WTC11 (cell line): Measurements from ENCODE around the gene TGM2. TPM values are rescaled to one million over a fixed set of nuclear protein-coding genes. Genes with fewer than 3 reads are reported as not detected.
A peak's percentile ranks its signal among the peaks of the same experiment; 100 is the strongest.

Experiments used
- ATAC-seq: fragments of 200-7000 bp; cut with Tn5 transposase; 2 replicates; pipeline ENCODE4 v1.10.0; 2021; ENCODE audit warnings: mild to moderate bottlenecking, moderate library complexity
- CTCF ChIA-PET: fragments of 300-600 bp; sonication (Branson Sonifier 250); formaldehyde crosslinking; loops from one replicate; lab custom pipeline; 2021; ENCODE audit warnings: antibody characterized with exemption; lab: Charles Lee
- POLR2A ChIA-PET: fragments of 350-600 bp; sonication (Branson Sonifier 250); formaldehyde crosslinking; loops from one replicate; lab custom pipeline; 2021; ENCODE audit warnings: antibody characterized with exemption; lab: Charles Lee
- DNase-seq: peaks from one replicate; pipeline ENCODE4 v3.0.0; 2021; ENCODE audit warnings: low spot score
- H3K27ac Mint-ChIP-seq: 2 replicates; pipeline ENCODE4 v1.8.0; 2021; ENCODE audit warnings: mixed read lengths
- H3K27me3 Mint-ChIP-seq: 2 replicates; pipeline ENCODE4 v1.8.0; 2021; ENCODE audit warnings: low read depth, mild to moderate bottlenecking, moderate library complexity, mixed read lengths
- H3K36me3 Mint-ChIP-seq: 2 replicates; pipeline ENCODE4 v1.8.0; 2021; ENCODE audit warnings: mixed read lengths
- H3K4me1 Mint-ChIP-seq: 2 replicates; pipeline ENCODE4 v1.8.0; 2022; ENCODE audit warnings: mixed read lengths
- H3K4me3 Mint-ChIP-seq: 2 replicates; pipeline ENCODE4 v1.8.0; 2021; ENCODE audit warnings: mild to moderate bottlenecking, moderate library complexity, mixed read lengths
- H3K9me3 Mint-ChIP-seq: 2 replicates; pipeline ENCODE4 v1.8.0; 2021; ENCODE audit warnings: mixed read lengths
- ELF4 ChIP-seq: sonication (generic); formaldehyde crosslinking; IDR thresholded peaks from 2 replicates; pipeline ENCODE4 v1.8.1; 2022; ENCODE audit warnings: low read depth, mild to moderate bottlenecking, moderate library complexity, missing genetic modification reagents
- FOXP1 ChIP-seq: sonication (generic); formaldehyde crosslinking; IDR thresholded peaks from 2 replicates; pipeline ENCODE4 v1.8.0; 2022; ENCODE audit warnings: missing genetic modification reagents, mild to moderate bottlenecking, moderate library complexity, borderline replicate concordance
- HMGA2 ChIP-seq: fragments of 250-450 bp; sonication (Bioruptor Pico); IDR thresholded peaks from 2 replicates; pipeline ENCODE4 v1.4.0; 2021; ENCODE audit warnings: mild to moderate bottlenecking, moderate library complexity
- JAZF1 ChIP-seq: fragments of 250-450 bp; sonication (Bioruptor Pico); IDR thresholded peaks from 2 replicates; pipeline ENCODE4 v1.9.0; 2021; ENCODE audit warnings: moderate library complexity, mild to moderate bottlenecking, inconsistent platforms
- MXD4 ChIP-seq: fragments of 250-450 bp; sonication (Bioruptor Pico); IDR thresholded peaks from 2 replicates; pipeline ENCODE4 v1.8.0; 2021; ENCODE audit warnings: mild to moderate bottlenecking, moderate library complexity, borderline replicate concordance
- MYBL2 ChIP-seq: sonication (generic); formaldehyde crosslinking; IDR thresholded peaks from 2 replicates; pipeline ENCODE4 v1.8.1; 2023; ENCODE audit warnings: mild to moderate bottlenecking, moderate library complexity, missing genetic modification reagents
- NFATC4 ChIP-seq: fragments of 250-450 bp; sonication (Bioruptor Pico); IDR thresholded peaks from 2 replicates; pipeline ENCODE4 v1.9.0; 2021; ENCODE audit warnings: mild to moderate bottlenecking
- NR1H2 ChIP-seq: sonication (generic); formaldehyde crosslinking; IDR thresholded peaks from 2 replicates; pipeline ENCODE4 v1.9.0; 2021; ENCODE audit warnings: mild to moderate bottlenecking, moderate library complexity, missing genetic modification reagents
- PRRX2 ChIP-seq: fragments of 250-450 bp; sonication (Bioruptor Pico); IDR thresholded peaks from 2 replicates; pipeline ENCODE4 v1.8.0; 2021; ENCODE audit warnings: mild to moderate bottlenecking
- SMAD3 ChIP-seq: sonication (generic); formaldehyde crosslinking; IDR thresholded peaks from 2 replicates; pipeline ENCODE4 v1.8.0; 2022; ENCODE audit warnings: missing genetic modification reagents, mild to moderate bottlenecking, borderline replicate concordance
- SMAD4 ChIP-seq: sonication (generic); formaldehyde crosslinking; IDR thresholded peaks from 2 replicates; pipeline ENCODE4 v1.8.0; 2022; ENCODE audit warnings: mild to moderate bottlenecking, missing genetic modification reagents
- SOX15 ChIP-seq: fragments of 250-450 bp; sonication (Bioruptor Pico); IDR thresholded peaks from 2 replicates; pipeline ENCODE4 v1.9.0; 2021; ENCODE audit warnings: mild to moderate bottlenecking
- total RNA-seq: library from RNA; stranded (reverse); gene quantifications from 3 replicates; pipeline ENCODE4 v1.2.3, GENCODE V29; 2021
- TF ChIP-seq, protein P1 (sequence below): sonication (generic); formaldehyde crosslinking; IDR thresholded peaks from 2 replicates; pipeline ENCODE4 v1.8.1; 2022; ENCODE audit warnings: low read depth, missing genetic modification reagents, borderline replicate concordance
- TF ChIP-seq, protein P2 (sequence below): sonication (generic); formaldehyde crosslinking; IDR thresholded peaks from 2 replicates; pipeline ENCODE4 v1.8.0; 2023; ENCODE audit warnings: mild to moderate bottlenecking, missing genetic modification reagents
- TF ChIP-seq, protein P3 (sequence below): sonication (generic); formaldehyde crosslinking; conservative IDR thresholded peaks from 2 replicates; pipeline ENCODE4 v1.8.1; 2023; ENCODE audit warnings: mild to moderate bottlenecking, low read depth, missing genetic modification reagents, moderate library complexity
- TF ChIP-seq, protein P4 (sequence below): sonication (generic); formaldehyde crosslinking; IDR thresholded peaks from 2 replicates; pipeline ENCODE4 v1.8.0; 2022; ENCODE audit warnings: mild to moderate bottlenecking, missing genetic modification reagents
- TF ChIP-seq, protein P5 (sequence below): fragments of 250-450 bp; sonication (Bioruptor Pico); IDR thresholded peaks from 2 replicates; pipeline ENCODE4 v1.9.0; 2021; ENCODE audit warnings: mild to moderate bottlenecking
- TF ChIP-seq, protein P6 (sequence below): sonication (generic); formaldehyde crosslinking; IDR thresholded peaks from 2 replicates; pipeline ENCODE4 v1.8.1; 2023; ENCODE audit warnings: mild to moderate bottlenecking, missing genetic modification reagents, moderate library complexity

TGM2 gene
- total RNA-seq, 1 experiment from 2014 or later: 1.5 TPM

DNA sequence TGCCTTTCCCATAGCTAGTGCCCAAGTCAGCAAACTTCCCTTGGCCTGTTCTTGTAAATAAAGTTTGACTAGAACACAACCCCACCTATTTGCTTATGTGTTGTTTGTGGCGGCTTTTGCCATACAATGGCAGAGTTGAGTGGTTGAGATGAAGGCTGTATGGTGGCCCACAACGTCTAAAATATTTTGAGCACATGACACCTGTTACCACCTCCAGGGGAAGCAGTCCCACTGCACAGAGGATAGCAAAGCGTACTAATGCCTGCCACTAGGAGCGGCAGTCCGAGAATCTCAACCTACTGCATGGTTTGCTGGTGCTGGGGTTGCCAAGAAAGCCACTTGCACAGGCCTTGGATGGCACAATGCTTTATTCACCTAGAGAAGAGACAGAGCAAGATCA, 58.6 kb downstream of the TGM2 start:
- Mint-ChIP-seq H3K9me3 (peaks cover 4% of the 10 kb centered on the region; the same call in 1 of the 2 replicates), H3K4me1 (no peaks in the 10 kb centered on the region), H3K27me3 (no peaks in the 10 kb centered on the region), H3K27ac (0 out of 2 replicates have a peak overlapping the region, but pooled peaks have one; percentile 12), H3K36me3 (no peaks in the 10 kb centered on the region), H3K4me3 (no peak overlapping the region)
- ChIA-PET POLR2A (no interaction called here), CTCF (interaction anchor here (0.5 to 1.3 kb wide), 2 partner anchors 104 to 114 kb away, joined by 3 to 4 read pairs; no protein-coding TSS in a partner anchor)
- TF ChIP-seq NFATC4: no peak
- TF ChIP-seq MXD4 (CRISPR knock-in tag): no peak
- TF ChIP-seq JAZF1 (CRISPR knock-in tag): no peak
- TF ChIP-seq, protein P1, sequence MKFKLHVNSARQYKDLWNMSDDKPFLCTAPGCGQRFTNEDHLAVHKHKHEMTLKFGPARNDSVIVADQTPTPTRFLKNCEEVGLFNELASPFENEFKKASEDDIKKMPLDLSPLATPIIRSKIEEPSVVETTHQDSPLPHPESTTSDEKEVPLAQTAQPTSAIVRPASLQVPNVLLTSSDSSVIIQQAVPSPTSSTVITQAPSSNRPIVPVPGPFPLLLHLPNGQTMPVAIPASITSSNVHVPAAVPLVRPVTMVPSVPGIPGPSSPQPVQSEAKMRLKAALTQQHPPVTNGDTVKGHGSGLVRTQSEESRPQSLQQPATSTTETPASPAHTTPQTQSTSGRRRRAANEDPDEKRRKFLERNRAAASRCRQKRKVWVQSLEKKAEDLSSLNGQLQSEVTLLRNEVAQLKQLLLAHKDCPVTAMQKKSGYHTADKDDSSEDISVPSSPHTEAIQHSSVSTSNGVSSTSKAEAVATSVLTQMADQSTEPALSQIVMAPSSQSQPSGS: no peak
- no peak for TF ChIP-seq SOX15 (CRISPR knock-in tag)
- no peak for TF ChIP-seq HMGA2 (CRISPR knock-in tag)
- TF ChIP-seq PRRX2 (CRISPR knock-in tag): no peak
- no peak for TF ChIP-seq NR1H2 (CRISPR knock-in tag)
- TF ChIP-seq FOXP1 (CRISPR knock-in tag): no peak
- TF ChIP-seq, protein P2, sequence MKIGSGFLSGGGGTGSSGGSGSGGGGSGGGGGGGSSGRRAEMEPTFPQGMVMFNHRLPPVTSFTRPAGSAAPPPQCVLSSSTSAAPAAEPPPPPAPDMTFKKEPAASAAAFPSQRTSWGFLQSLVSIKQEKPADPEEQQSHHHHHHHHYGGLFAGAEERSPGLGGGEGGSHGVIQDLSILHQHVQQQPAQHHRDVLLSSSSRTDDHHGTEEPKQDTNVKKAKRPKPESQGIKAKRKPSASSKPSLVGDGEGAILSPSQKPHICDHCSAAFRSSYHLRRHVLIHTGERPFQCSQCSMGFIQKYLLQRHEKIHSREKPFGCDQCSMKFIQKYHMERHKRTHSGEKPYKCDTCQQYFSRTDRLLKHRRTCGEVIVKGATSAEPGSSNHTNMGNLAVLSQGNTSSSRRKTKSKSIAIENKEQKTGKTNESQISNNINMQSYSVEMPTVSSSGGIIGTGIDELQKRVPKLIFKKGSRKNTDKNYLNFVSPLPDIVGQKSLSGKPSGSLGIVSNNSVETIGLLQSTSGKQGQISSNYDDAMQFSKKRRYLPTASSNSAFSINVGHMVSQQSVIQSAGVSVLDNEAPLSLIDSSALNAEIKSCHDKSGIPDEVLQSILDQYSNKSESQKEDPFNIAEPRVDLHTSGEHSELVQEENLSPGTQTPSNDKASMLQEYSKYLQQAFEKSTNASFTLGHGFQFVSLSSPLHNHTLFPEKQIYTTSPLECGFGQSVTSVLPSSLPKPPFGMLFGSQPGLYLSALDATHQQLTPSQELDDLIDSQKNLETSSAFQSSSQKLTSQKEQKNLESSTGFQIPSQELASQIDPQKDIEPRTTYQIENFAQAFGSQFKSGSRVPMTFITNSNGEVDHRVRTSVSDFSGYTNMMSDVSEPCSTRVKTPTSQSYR (CRISPR knock-in tag): no peak
- TF ChIP-seq, protein P3, sequence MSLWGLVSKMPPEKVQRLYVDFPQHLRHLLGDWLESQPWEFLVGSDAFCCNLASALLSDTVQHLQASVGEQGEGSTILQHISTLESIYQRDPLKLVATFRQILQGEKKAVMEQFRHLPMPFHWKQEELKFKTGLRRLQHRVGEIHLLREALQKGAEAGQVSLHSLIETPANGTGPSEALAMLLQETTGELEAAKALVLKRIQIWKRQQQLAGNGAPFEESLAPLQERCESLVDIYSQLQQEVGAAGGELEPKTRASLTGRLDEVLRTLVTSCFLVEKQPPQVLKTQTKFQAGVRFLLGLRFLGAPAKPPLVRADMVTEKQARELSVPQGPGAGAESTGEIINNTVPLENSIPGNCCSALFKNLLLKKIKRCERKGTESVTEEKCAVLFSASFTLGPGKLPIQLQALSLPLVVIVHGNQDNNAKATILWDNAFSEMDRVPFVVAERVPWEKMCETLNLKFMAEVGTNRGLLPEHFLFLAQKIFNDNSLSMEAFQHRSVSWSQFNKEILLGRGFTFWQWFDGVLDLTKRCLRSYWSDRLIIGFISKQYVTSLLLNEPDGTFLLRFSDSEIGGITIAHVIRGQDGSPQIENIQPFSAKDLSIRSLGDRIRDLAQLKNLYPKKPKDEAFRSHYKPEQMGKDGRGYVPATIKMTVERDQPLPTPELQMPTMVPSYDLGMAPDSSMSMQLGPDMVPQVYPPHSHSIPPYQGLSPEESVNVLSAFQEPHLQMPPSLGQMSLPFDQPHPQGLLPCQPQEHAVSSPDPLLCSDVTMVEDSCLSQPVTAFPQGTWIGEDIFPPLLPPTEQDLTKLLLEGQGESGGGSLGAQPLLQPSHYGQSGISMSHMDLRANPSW (CRISPR knock-in tag): no peak
- TF ChIP-seq, protein P4, sequence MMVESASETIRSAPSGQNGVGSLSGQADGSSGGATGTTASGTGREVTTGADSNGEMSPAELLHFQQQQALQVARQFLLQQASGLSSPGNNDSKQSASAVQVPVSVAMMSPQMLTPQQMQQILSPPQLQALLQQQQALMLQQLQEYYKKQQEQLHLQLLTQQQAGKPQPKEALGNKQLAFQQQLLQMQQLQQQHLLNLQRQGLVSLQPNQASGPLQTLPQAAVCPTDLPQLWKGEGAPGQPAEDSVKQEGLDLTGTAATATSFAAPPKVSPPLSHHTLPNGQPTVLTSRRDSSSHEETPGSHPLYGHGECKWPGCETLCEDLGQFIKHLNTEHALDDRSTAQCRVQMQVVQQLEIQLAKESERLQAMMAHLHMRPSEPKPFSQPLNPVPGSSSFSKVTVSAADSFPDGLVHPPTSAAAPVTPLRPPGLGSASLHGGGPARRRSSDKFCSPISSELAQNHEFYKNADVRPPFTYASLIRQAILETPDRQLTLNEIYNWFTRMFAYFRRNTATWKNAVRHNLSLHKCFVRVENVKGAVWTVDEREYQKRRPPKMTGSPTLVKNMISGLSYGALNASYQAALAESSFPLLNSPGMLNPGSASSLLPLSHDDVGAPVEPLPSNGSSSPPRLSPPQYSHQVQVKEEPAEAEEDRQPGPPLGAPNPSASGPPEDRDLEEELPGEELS (CRISPR knock-in tag): no peak
- TF ChIP-seq, protein P5, sequence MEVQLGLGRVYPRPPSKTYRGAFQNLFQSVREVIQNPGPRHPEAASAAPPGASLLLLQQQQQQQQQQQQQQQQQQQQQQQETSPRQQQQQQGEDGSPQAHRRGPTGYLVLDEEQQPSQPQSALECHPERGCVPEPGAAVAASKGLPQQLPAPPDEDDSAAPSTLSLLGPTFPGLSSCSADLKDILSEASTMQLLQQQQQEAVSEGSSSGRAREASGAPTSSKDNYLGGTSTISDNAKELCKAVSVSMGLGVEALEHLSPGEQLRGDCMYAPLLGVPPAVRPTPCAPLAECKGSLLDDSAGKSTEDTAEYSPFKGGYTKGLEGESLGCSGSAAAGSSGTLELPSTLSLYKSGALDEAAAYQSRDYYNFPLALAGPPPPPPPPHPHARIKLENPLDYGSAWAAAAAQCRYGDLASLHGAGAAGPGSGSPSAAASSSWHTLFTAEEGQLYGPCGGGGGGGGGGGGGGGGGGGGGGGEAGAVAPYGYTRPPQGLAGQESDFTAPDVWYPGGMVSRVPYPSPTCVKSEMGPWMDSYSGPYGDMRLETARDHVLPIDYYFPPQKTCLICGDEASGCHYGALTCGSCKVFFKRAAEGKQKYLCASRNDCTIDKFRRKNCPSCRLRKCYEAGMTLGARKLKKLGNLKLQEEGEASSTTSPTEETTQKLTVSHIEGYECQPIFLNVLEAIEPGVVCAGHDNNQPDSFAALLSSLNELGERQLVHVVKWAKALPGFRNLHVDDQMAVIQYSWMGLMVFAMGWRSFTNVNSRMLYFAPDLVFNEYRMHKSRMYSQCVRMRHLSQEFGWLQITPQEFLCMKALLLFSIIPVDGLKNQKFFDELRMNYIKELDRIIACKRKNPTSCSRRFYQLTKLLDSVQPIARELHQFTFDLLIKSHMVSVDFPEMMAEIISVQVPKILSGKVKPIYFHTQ (CRISPR knock-in tag): no peak
- no peak for TF ChIP-seq ELF4 (CRISPR knock-in tag)
- TF ChIP-seq MYBL2 (CRISPR knock-in tag): no peak
- no peak for TF ChIP-seq SMAD3
- TF ChIP-seq, protein P6, sequence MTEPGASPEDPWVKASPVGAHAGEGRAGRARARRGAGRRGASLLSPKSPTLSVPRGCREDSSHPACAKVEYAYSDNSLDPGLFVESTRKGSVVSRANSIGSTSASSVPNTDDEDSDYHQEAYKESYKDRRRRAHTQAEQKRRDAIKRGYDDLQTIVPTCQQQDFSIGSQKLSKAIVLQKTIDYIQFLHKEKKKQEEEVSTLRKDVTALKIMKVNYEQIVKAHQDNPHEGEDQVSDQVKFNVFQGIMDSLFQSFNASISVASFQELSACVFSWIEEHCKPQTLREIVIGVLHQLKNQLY (CRISPR knock-in tag): no peak
- no peak for TF ChIP-seq SMAD4 (CRISPR knock-in tag)
- ATAC-seq: no peak
- no peak for DNase-seq
